ENCODE results near the gene SNRPF. TPM values are rescaled to one million over a fixed set of nuclear protein-coding genes. Genes with fewer than 3 reads are reported as not detected.

The SNRPF gene
- total RNA-seq, 1 experiment from 2014 or later: 50.3 TPM

DNA sequence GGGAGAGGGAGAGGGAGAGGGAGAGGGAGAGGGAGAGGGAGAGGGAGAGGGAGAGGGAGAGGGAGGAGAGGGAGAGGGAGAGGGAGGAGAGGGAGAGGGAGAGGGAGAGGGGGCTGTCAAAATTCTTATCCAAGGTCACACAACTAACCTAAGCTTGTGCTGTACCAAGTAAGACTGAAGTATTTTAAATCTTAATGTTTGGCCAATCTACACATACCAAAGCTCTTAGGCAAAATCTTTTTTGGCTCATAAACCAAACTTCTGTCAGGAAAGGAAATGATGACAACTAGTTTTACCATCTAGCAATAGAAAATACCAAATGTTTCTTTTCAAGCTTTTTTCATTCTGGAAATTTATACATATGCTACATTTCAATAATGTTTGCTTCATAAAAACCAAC, 49.8 kb downstream of the SNRPF start:
- ChIA-PET POLR2A (ENCODE audit: unreplicated experiment) (interaction anchor here (0.5 kb wide), 1 partner anchor 42 kb away, joined by 3 read pairs; no protein-coding TSS in a partner anchor), CTCF (no interaction called here)

GRCh38 chr12:95909871-95910270, 51.1 kb downstream of the SNRPF start:
- H3K79me2 ChIP-seq (ENCODE audit: low read depth): no peaks in the 10 kb centered on the region
- intact Hi-C loops (cut with micrococcal nuclease; ENCODE audit: unreplicated experiment): no loop called here
- no peak overlapping the region for H3K4me2 ChIP-seq
- ChIA-PET POLR2A (ENCODE audit: unreplicated experiment) (no interaction called here), CTCF (no interaction called here)
- H3K9me3 ChIP-seq (ENCODE audit: insufficient read depth, low read depth): no peaks in the 10 kb centered on the region
- TF ChIP-seq CTCF (conservative IDR thresholded peaks at IDR 0.05): no peak
- TF ChIP-seq EZH2 (IDR thresholded peaks at IDR 0.05; ENCODE audit: low read depth): no peak
- H3K27ac ChIP-seq: no peak overlapping the region
- H2AFZ ChIP-seq: no peak overlapping the region
- no peaks in the 10 kb centered on the region for H4K20me1 ChIP-seq (ENCODE audit: insufficient read depth)
- BruUV-seq (replicated peaks): no TSS peak
- H3K36me3 ChIP-seq (ENCODE audit: low read depth): no peaks in the 10 kb centered on the region
- H3K4me3 ChIP-seq: no peak overlapping the region
- DNase-seq: no peak
- no peaks in the 10 kb centered on the region for H3F3A ChIP-seq (ENCODE audit: insufficient read depth, low read depth)
- H3K4me1 ChIP-seq (replicated peaks; ENCODE audit: insufficient read depth): no peaks in the 10 kb centered on the region
- no peaks in the 10 kb centered on the region for H3K27me3 ChIP-seq (ENCODE audit: insufficient read depth, low read depth)
- no peaks in the 10 kb centered on the region; the same call in 1 of the 2 replicates for H3K9me2 ChIP-seq (ENCODE audit: insufficient read depth)

More for the DNA sequence above, 49.8 kb downstream of the SNRPF start:
- H3K4me1 ChIP-seq (replicated peaks; ENCODE audit: insufficient read depth): no peaks in the 10 kb centered on the region
- no peak overlapping the region for H2AFZ ChIP-seq
- no peaks in the 10 kb centered on the region for H3K36me3 ChIP-seq (ENCODE audit: low read depth)
- intact Hi-C loops (cut with micrococcal nuclease; ENCODE audit: unreplicated experiment): no loop called here
- no peak overlapping the region for H3K27ac ChIP-seq
- no peak for DNase-seq
- no peak overlapping the region for H3K4me3 ChIP-seq
- no peaks in the 10 kb centered on the region for H3F3A ChIP-seq (ENCODE audit: insufficient read depth, low read depth)
- H3K79me2 ChIP-seq (ENCODE audit: low read depth): no peaks in the 10 kb centered on the region
- BruUV-seq (replicated peaks): no TSS peak
- H4K20me1 ChIP-seq (ENCODE audit: insufficient read depth): no peaks in the 10 kb centered on the region
- TF ChIP-seq EZH2 (IDR thresholded peaks at IDR 0.05; ENCODE audit: low read depth) (no peak), CTCF (conservative IDR thresholded peaks at IDR 0.05) (no peak)
- no peaks in the 10 kb centered on the region for H3K9me3 ChIP-seq (ENCODE audit: insufficient read depth, low read depth)
- no peak overlapping the region for H3K4me2 ChIP-seq
- H3K27me3 ChIP-seq (ENCODE audit: insufficient read depth, low read depth): no peaks in the 10 kb centered on the region
- H3K9me2 ChIP-seq (ENCODE audit: insufficient read depth): no peaks in the 10 kb centered on the region; the same call in 1 of the 2 replicates

Other genes starting within 250 kb of the SNRPF start
- 41.5 and 46.0 TPM in 2 replicates for gene NTN4, start 68.2 kb upstream of the SNRPF start, total RNA-seq (2021)
- 0.25 and 0.35 TPM in 2 replicates for gene CCDC38, start 83.7 kb downstream of the SNRPF start, total RNA-seq (2021)
- gene AMDHD1, start 84.4 kb downstream of the SNRPF start, total RNA-seq (2021): 2.9 TPM in 2 replicates
- gene HAL, start 137.4 kb downstream of the SNRPF start, total RNA-seq (2021): 0.45 and 1.3 TPM in 2 replicates
- gene LTA4H, start 176.6 kb downstream of the SNRPF start, total RNA-seq (2021): 115 and 118 TPM in 2 replicates

All from PC-9 (cell line).